Measurements from ENCODE around the gene CCR3. TPM values are rescaled to one million over a fixed set of nuclear protein-coding genes. Genes with fewer than 3 reads are reported as not detected.

Gene CCR3
- total and polyA plus RNA-seq, 9 of the 15 experiments (the other 6 are each of a cell fraction or from before 2014, with no cell fraction given) = not detected

GRCh38 chr3:46208167-46208704 is 34.0 kb upstream of the CCR3 start, which contains the start of gene CCR1 (continued):
- TF ChIP-seq DEAF1 (CRISPR knock-in tag; IDR thresholded peaks at IDR 0.05) (peak; percentile 66), REST (IDR thresholded peaks at IDR 0.05; ENCODE audit: borderline replicate concordance) (peak; percentile 56; the same call in 1 of the 2 replicates), REST (CRISPR knock-in tag; IDR thresholded peaks at IDR 0.05; ENCODE audit: low read depth) (no peak), ELF1 (tag; IDR thresholded peaks at IDR 0.05) (peak; percentile 86), SMAD4 (CRISPR knock-in tag; conservative IDR thresholded peaks at IDR 0.05) (no peak), UBTF (IDR thresholded peaks at IDR 0.05; ENCODE audit: borderline replicate concordance in 1 of 2, low read depth in 2 of 2, low read length in 2 of 2) (no peak)

Measured in K562 (cell line).